HG02571 (cell line): Measurements from ENCODE around the gene ZNF865.
"Not testable (repeated sequence)": the region's sequence is repeated elsewhere in the genome, so short reads cannot be mapped to it uniquely, and the experiment has no call there.

ENCODE experiments used
- ATAC-seq: cut with Tn5 transposase; IDR thresholded peaks from one replicate; pipeline ENCODE4 v1.9.1; 2021; ENCODE audit warnings: mild to moderate bottlenecking, moderate library complexity; ENCODE audit not compliant: unreplicated experiment

Gene ZNF865

GRCh38 chr19:55605637-55606470 lies at the start of gene ZNF865:
ZNF865 (plus strand) TSS chr19:55605647; CDS start chr19:55613619, 7,972 bp downstream.
- ATAC-seq, result peak; percentile 24

GRCh38 chr19:55559684-55560083 lies 45.8 kb upstream of the ZNF865 start:
- no peak for ATAC-seq

- ATAC-seq, result no peak
These were observed 42.2 kb upstream of the ZNF865 start for GRCh38 chr19:55563261-55563690.

GRCh38 chr19:55566823-55567222 lies 38.6 kb upstream of the ZNF865 start:
- ATAC-seq, result no peak

GRCh38 chr19:55567708-55568328 lies 37.6 kb upstream of the ZNF865 start:
- no peak for ATAC-seq

- not testable (repeated sequence) for ATAC-seq
These were observed 36.0 kb upstream of the ZNF865 start for GRCh38 chr19:55569477-55569876.

- not testable (repeated sequence) for ATAC-seq
These were observed 31.5 kb upstream of the ZNF865 start for GRCh38 chr19:55573929-55574328.

GRCh38 chr19:55576746-55577145 lies 28.7 kb upstream of the ZNF865 start:
- ATAC-seq, result no peak

GRCh38 chr19:55578031-55578760 lies 27.3 kb upstream of the ZNF865 start:
- no peak for ATAC-seq

- ATAC-seq, result no peak
These were observed 26.4 kb upstream of the ZNF865 start for GRCh38 chr19:55578761-55579747.

- no peak for ATAC-seq
These were observed 25.5 kb upstream of the ZNF865 start for GRCh38 chr19:55579766-55580621.

GRCh38 chr19:55580628-55581144 lies 24.8 kb upstream of the ZNF865 start, which contains the start of gene ZNF579:
ZNF579 (minus strand) TSS chr19:55580848; CDS start chr19:55579639, 1,209 bp downstream.
- ATAC-seq, result no peak

- ATAC-seq, result no peak
These were observed 24.2 kb upstream of the ZNF865 start for GRCh38 chr19:55581145-55581822.

- no peak for ATAC-seq
These were observed 23.6 kb upstream of the ZNF865 start for GRCh38 chr19:55581823-55582223.

GRCh38 chr19:55582284-55582683 lies 23.2 kb upstream of the ZNF865 start:
- not testable (repeated sequence) for ATAC-seq

- not testable (repeated sequence) for ATAC-seq
These were observed 21.6 kb upstream of the ZNF865 start for GRCh38 chr19:55583897-55584296.

GRCh38 chr19:55584871-55585270 lies 20.6 kb upstream of the ZNF865 start:
- ATAC-seq, result no peak

- no peak for ATAC-seq
These were observed 19.6 kb upstream of the ZNF865 start for GRCh38 chr19:55585658-55586339.
